ENCODE data around the gene ABCA10. TPM values are rescaled to one million over a fixed set of nuclear protein-coding genes. Genes with fewer than 3 reads are reported as not detected.

The ABCA10 gene
- total RNA-seq, 4 donors from 2014 or later = 11.1 to 32.8 (median 21.7) TPM

GRCh38 chr17:69144331-69145255, 84.0 kb downstream of the ABCA10 start:
- Histone ChIP-seq H3K4me3 (no peak overlapping the region), H3K27ac (peak overlapping the region; percentile 27 to 47), H3K4me1 (no peaks in the 10 kb centered on the region), H3K9me3 (no peaks in the 10 kb centered on the region), H3K36me3 (no peaks in the 10 kb centered on the region), H3K27me3 (no peaks in the 10 kb centered on the region)
- no peak for DNase-seq
- no peak for TF ChIP-seq POLR2A (IDR thresholded peaks at IDR 0.05)
- TF ChIP-seq, protein P1, sequence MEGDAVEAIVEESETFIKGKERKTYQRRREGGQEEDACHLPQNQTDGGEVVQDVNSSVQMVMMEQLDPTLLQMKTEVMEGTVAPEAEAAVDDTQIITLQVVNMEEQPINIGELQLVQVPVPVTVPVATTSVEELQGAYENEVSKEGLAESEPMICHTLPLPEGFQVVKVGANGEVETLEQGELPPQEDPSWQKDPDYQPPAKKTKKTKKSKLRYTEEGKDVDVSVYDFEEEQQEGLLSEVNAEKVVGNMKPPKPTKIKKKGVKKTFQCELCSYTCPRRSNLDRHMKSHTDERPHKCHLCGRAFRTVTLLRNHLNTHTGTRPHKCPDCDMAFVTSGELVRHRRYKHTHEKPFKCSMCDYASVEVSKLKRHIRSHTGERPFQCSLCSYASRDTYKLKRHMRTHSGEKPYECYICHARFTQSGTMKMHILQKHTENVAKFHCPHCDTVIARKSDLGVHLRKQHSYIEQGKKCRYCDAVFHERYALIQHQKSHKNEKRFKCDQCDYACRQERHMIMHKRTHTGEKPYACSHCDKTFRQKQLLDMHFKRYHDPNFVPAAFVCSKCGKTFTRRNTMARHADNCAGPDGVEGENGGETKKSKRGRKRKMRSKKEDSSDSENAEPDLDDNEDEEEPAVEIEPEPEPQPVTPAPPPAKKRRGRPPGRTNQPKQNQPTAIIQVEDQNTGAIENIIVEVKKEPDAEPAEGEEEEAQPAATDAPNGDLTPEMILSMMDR (IDR thresholded peaks at IDR 0.05) = no peak
- intact Hi-C loops (cut with DNase I; ENCODE audit: low total_unique reads) = no loop called here

DNA sequence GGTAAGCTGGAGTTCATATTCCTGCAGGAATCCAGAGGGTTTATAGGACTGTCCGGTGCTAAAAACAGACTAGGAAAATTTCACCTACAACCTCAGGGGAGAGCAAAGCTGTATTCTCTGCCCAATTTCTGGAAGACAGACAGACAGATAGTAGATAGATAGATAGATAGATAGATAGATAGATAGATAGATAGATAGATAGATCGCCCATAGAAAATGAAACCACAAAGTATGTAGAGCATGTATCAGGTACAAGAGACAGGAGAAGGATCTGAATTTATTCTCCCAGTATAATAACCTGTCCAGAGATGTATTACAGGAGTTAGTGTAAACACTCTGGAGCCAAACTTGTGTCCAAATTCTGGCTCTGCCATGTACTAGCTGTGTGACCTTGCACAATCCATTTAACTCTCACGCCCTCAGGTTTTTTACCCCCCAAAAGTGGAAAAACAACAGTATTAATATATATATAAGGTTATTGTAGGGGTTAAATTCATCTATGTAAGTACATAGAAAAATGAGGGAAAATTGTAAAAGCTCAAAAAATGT, 84.9 kb downstream of the ABCA10 start:
- H3K4me1 ChIP-seq = no peaks in the 10 kb centered on the region
- intact Hi-C loops (cut with DNase I; ENCODE audit: low total_unique reads) = no loop called here
- no peak for DNase-seq
- no peaks in the 10 kb centered on the region for H3K9me3 ChIP-seq
- no peaks in the 10 kb centered on the region for H3K36me3 ChIP-seq
- no peak overlapping the region for H3K4me3 ChIP-seq
- H3K27ac ChIP-seq = peak overlapping the region; percentile 47 to 71
- no peaks in the 10 kb centered on the region for H3K27me3 ChIP-seq
- TF ChIP-seq, protein P1 (IDR thresholded peaks at IDR 0.05) = no peak
- TF ChIP-seq POLR2A (IDR thresholded peaks at IDR 0.05) = no peak

- Histone ChIP-seq H3K4me3 (no peak overlapping the region), H3K9me3 (no peaks in the 10 kb centered on the region), H3K27me3 (no peaks in the 10 kb centered on the region), H3K36me3 (no peaks in the 10 kb centered on the region), H3K27ac (peak overlapping the region; percentile 47 to 71), H3K4me1 (no peaks in the 10 kb centered on the region)
- TF ChIP-seq, protein P1 (IDR thresholded peaks at IDR 0.05) = no peak
- intact Hi-C loops (cut with DNase I; ENCODE audit: low total_unique reads) = no loop called here
- no peak for DNase-seq
These were observed 85.5 kb downstream of the ABCA10 start for GRCh38 chr17:69143151-69143550.

DNA sequence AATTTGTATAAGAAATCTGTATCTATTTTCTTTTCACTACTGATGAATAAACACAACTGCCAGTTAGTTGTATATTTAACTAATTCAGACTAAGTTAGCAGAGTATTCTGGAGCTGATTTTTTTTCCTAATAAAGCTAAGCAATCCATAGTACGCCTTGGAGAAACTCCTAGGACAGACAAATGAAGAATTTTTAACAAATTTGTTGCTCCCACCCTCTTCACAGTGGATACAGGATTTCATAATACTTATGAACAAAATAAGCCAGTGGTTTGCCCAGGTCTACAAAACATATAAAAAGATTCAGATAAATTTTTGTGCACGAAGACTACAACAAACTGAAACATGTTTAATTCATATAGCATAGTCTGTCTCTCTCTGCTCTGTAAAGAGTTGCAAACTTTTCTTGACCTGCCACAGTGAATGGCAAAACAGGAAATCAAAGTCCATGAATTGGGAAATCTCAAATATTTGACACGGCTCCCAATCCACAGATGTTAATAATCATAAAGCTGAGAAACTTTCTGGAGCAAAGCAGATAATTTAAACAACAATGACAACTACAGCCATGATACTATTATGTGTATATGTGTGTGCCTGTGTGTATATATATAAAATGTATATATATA, 86.3 kb downstream of the ABCA10 start:
- Histone ChIP-seq H3K36me3 (no peaks in the 10 kb centered on the region), H3K4me3 (peak overlapping the region in 1 of 2 donors; percentile 35), H3K9me3 (no peaks in the 10 kb centered on the region), H3K27me3 (no peaks in the 10 kb centered on the region), H3K4me1 (no peaks in the 10 kb centered on the region), H3K27ac (peak overlapping the region; percentile 49 to 71)
- intact Hi-C loops (cut with DNase I; ENCODE audit: low total_unique reads) = no loop called here
- DNase-seq = no peak
- TF ChIP-seq, protein P1 (IDR thresholded peaks at IDR 0.05) = no peak
